CD8-positive, alpha-beta memory T cell (primary cell): Measurements from ENCODE around the gene PIP5K1B. TPM values are rescaled to one million over a fixed set of nuclear protein-coding genes. Genes with fewer than 3 reads are reported as not detected.
A peak's percentile ranks its signal among the peaks of the same experiment; 100 is the strongest.

Experiments
- CTCF ChIA-PET: fragments of 350-600 bp; sonication (Branson Sonifier 250); formaldehyde crosslinking; loops from one replicate; lab custom pipeline; 2021; ENCODE audit warnings: antibody characterized with exemption; lab: Charles Lee
- POLR2A ChIA-PET: fragments of 350-600 bp; sonication (Branson Sonifier 250); formaldehyde crosslinking; loops from one replicate; lab custom pipeline; 2021; ENCODE audit warnings: antibody characterized with exemption; lab: Charles Lee
- DNase-seq, 5 donors: peaks; one replicate each; pipeline versions ENCODE4 v3.0.0 to v3.0.0-alpha.2; 2020 to 2022; ENCODE audit warnings: mixed read lengths in 1 of 5
- H3K27ac ChIP-seq: one replicate; pipeline ENCODE4 v1.7.0; 2013; ENCODE audit warnings: low read depth, mild to moderate bottlenecking, low read length, moderate library complexity
- H3K27me3 ChIP-seq: 2 replicates; pipeline ENCODE4 v1.7.0; 2013; ENCODE audit warnings: low read length, mild to moderate bottlenecking; ENCODE audit not compliant: insufficient read depth, poor library complexity, severe bottlenecking
- H3K36me3 ChIP-seq: 2 replicates; pipeline ENCODE4 v1.7.0; 2013; ENCODE audit warnings: mild to moderate bottlenecking, low read length, moderate library complexity; ENCODE audit not compliant: insufficient read depth
- H3K4me1 ChIP-seq: 2 replicates; pipeline ENCODE4 v1.7.0; 2013; ENCODE audit warnings: mild to moderate bottlenecking, low read length, moderate library complexity; ENCODE audit not compliant: insufficient read depth
- H3K4me3 ChIP-seq: 2 replicates; pipeline ENCODE4 v1.7.0; 2013; ENCODE audit warnings: mild to moderate bottlenecking, low read length
- H3K9me3 ChIP-seq: 2 replicates; pipeline ENCODE4 v1.7.0; 2013; ENCODE audit warnings: mild to moderate bottlenecking, low read length
- H3K27ac Mint-ChIP-seq, 8 donors: one replicate each; pipeline ENCODE4 v1.8.0; 2020 to 2021; ENCODE audit warnings: mixed read lengths in 8 of 8, mild to moderate bottlenecking in 6 of 8, inconsistent platforms in 3 of 8, moderate library complexity in 3 of 8
- H3K27me3 Mint-ChIP-seq, 2 donors: one replicate each; pipeline ENCODE4 v1.8.0; 2020 to 2021; ENCODE audit warnings: mixed read lengths in 2 of 2, mild to moderate bottlenecking in 1 of 2, moderate library complexity in 1 of 2
- H3K36me3 Mint-ChIP-seq, 3 donors: one replicate each; pipeline ENCODE4 v1.8.0; 2020 to 2021; ENCODE audit warnings: mixed read lengths in 3 of 3, inconsistent platforms in 1 of 3, mild to moderate bottlenecking in 1 of 3
- H3K4me1 Mint-ChIP-seq, 3 donors: one replicate each; pipeline ENCODE4 v1.8.0; 2020 to 2021; ENCODE audit warnings: mixed read lengths in 3 of 3, inconsistent platforms in 1 of 3, mild to moderate bottlenecking in 1 of 3
- H3K4me3 Mint-ChIP-seq, 7 donors: one replicate each; pipeline ENCODE4 v1.8.0; 2020 to 2021; ENCODE audit warnings: mixed read lengths in 7 of 7, mild to moderate bottlenecking in 6 of 7, moderate library complexity in 4 of 7, inconsistent platforms in 2 of 7
- H3K9me3 Mint-ChIP-seq, 5 donors: one replicate each; pipeline ENCODE4 v1.8.0; 2020 to 2022; ENCODE audit warnings: mixed read lengths in 5 of 5, mild to moderate bottlenecking in 3 of 5, moderate library complexity in 2 of 5, inconsistent platforms in 1 of 5
- polyA plus RNA-seq: library from polyadenylated mRNA; unstranded; fragments of 300-500 nt; fragmentation: Illumina TruSeq; gene quantifications from one replicate; pipeline ENCODE4 v1.2.3, GENCODE V29; 2021
- total RNA-seq, 2 experiments: library from RNA; stranded (reverse); gene quantifications; one replicate each; pipeline ENCODE4 v1.2.3, GENCODE V29; 2021

PIP5K1B gene
- total and polyA plus RNA-seq, 3 experiments from 2014 or later, result 3.1 TPM; not detected in 1

- peaks cover 7 to 14% of the 10 kb centered on the region in 2 donors for H3K27me3 Mint-ChIP-seq
- no peak overlapping the region for H3K4me3 ChIP-seq
- no peaks in the 10 kb centered on the region for H3K9me3 Mint-ChIP-seq
- H3K27ac ChIP-seq, result no peak overlapping the region
- no peak for DNase-seq
- no peak overlapping the region for H3K4me3 Mint-ChIP-seq
- H3K27ac Mint-ChIP-seq, result no peak overlapping the region
- H3K36me3 ChIP-seq, result no peaks in the 10 kb centered on the region
- CTCF ChIA-PET, result no interaction called here
- H3K27me3 ChIP-seq, result no peaks in the 10 kb centered on the region
- H3K4me1 Mint-ChIP-seq, result no peaks in the 10 kb centered on the region
- no peaks in the 10 kb centered on the region for H3K4me1 ChIP-seq
- no peaks in the 10 kb centered on the region for H3K36me3 Mint-ChIP-seq
- POLR2A ChIA-PET, result no interaction called here
- no peaks in the 10 kb centered on the region for H3K9me3 ChIP-seq
Measured at GRCh38 chr9:68742333-68742730, 37.3 kb downstream of the PIP5K1B start.

- Mint-ChIP-seq H3K36me3 (no peaks in the 10 kb centered on the region), H3K4me3 (no peak overlapping the region), H3K27ac (peak overlapping the region in 1 of 8 donors; percentile 85), H3K4me1 (no peaks in the 10 kb centered on the region), H3K27me3 (peaks cover 5 to 7% of the 10 kb centered on the region in 2 donors), H3K9me3 (no peaks in the 10 kb centered on the region)
- ChIA-PET CTCF (no interaction called here), POLR2A (no interaction called here)
- Histone ChIP-seq H3K4me3 (no peak overlapping the region), H3K9me3 (no peaks in the 10 kb centered on the region), H3K27ac (no peak overlapping the region), H3K4me1 (no peaks in the 10 kb centered on the region), H3K27me3 (no peaks in the 10 kb centered on the region), H3K36me3 (no peaks in the 10 kb centered on the region)
- no peak for DNase-seq
Measured at GRCh38 chr9:68744426-68744825, 39.4 kb downstream of the PIP5K1B start.

- H3K4me1 ChIP-seq, result no peaks in the 10 kb centered on the region
- Mint-ChIP-seq H3K27ac (peak overlapping the region in 2 of 8 donors; percentile 15 to 22), H3K9me3 (no peaks in the 10 kb centered on the region), H3K4me3 (no peak overlapping the region), H3K4me1 (no peaks in the 10 kb centered on the region), H3K27me3 (peaks cover 5 to 9% of the 10 kb centered on the region in 2 donors), H3K36me3 (no peaks in the 10 kb centered on the region)
- H3K36me3 ChIP-seq, result no peaks in the 10 kb centered on the region
- no peak overlapping the region for H3K4me3 ChIP-seq
- POLR2A ChIA-PET, result no interaction called here
- peak overlapping the region; percentile 45 for H3K27ac ChIP-seq
- DNase-seq, result no peak
- no peaks in the 10 kb centered on the region for H3K9me3 ChIP-seq
- no peaks in the 10 kb centered on the region for H3K27me3 ChIP-seq
- CTCF ChIA-PET, result no interaction called here
Measured at GRCh38 chr9:68746525-68746924, 41.5 kb downstream of the PIP5K1B start.

GRCh38 chr9:68747043-68747533, 42.0 kb downstream of the PIP5K1B start:
- Histone ChIP-seq H3K4me3 (no peak overlapping the region), H3K36me3 (no peaks in the 10 kb centered on the region), H3K27me3 (no peaks in the 10 kb centered on the region), H3K27ac (peak overlapping the region; percentile 45), H3K9me3 (no peaks in the 10 kb centered on the region), H3K4me1 (no peaks in the 10 kb centered on the region)
- no peaks in the 10 kb centered on the region for H3K36me3 Mint-ChIP-seq
- no peaks in the 10 kb centered on the region for H3K4me1 Mint-ChIP-seq
- peaks cover 2 to 9% of the 10 kb centered on the region in 2 donors for H3K27me3 Mint-ChIP-seq
- H3K4me3 Mint-ChIP-seq, result no peak overlapping the region
- H3K27ac Mint-ChIP-seq, result peak overlapping the region in 1 of 8 donors; percentile 22
- DNase-seq, result no peak
- no peaks in the 10 kb centered on the region for H3K9me3 Mint-ChIP-seq
- POLR2A ChIA-PET, result no interaction called here
- CTCF ChIA-PET, result no interaction called here

GRCh38 chr9:68749135-68749534, 44.1 kb downstream of the PIP5K1B start:
- ChIA-PET CTCF (no interaction called here), POLR2A (no interaction called here)
- no peak overlapping the region for H3K4me3 ChIP-seq
- no peak for DNase-seq
- H3K4me3 Mint-ChIP-seq, result no peak overlapping the region
- H3K9me3 ChIP-seq, result no peaks in the 10 kb centered on the region
- no peaks in the 10 kb centered on the region for H3K27me3 ChIP-seq
- H3K27ac Mint-ChIP-seq, result no peak overlapping the region
- no peaks in the 10 kb centered on the region for H3K9me3 Mint-ChIP-seq
- no peaks in the 10 kb centered on the region for H3K36me3 ChIP-seq
- no peaks in the 10 kb centered on the region for H3K36me3 Mint-ChIP-seq
- no peaks in the 10 kb centered on the region for H3K4me1 ChIP-seq
- no peaks in the 10 kb centered on the region for H3K4me1 Mint-ChIP-seq
- H3K27me3 Mint-ChIP-seq, result peaks cover 2 to 9% of the 10 kb centered on the region in 2 donors
- no peak overlapping the region for H3K27ac ChIP-seq

- Histone ChIP-seq H3K9me3 (no peaks in the 10 kb centered on the region), H3K27ac (no peak overlapping the region), H3K27me3 (no peaks in the 10 kb centered on the region), H3K4me3 (no peak overlapping the region), H3K36me3 (no peaks in the 10 kb centered on the region), H3K4me1 (no peaks in the 10 kb centered on the region)
- Mint-ChIP-seq H3K27me3 (peaks cover 2 to 14% of the 10 kb centered on the region in 2 donors), H3K4me1 (no peaks in the 10 kb centered on the region), H3K36me3 (no peaks in the 10 kb centered on the region), H3K27ac (no peak overlapping the region), H3K9me3 (no peaks in the 10 kb centered on the region), H3K4me3 (no peak overlapping the region)
- DNase-seq, result no peak
- POLR2A ChIA-PET, result no interaction called here
- CTCF ChIA-PET, result no interaction called here
Measured at GRCh38 chr9:68749579-68750159, 44.6 kb downstream of the PIP5K1B start.

GRCh38 chr9:68750255-68750654, 45.2 kb downstream of the PIP5K1B start:
- POLR2A ChIA-PET, result no interaction called here
- no peak for DNase-seq

GRCh38 chr9:68750786-68751185, 45.7 kb downstream of the PIP5K1B start:
- Histone ChIP-seq H3K36me3 (no peaks in the 10 kb centered on the region), H3K27me3 (no peaks in the 10 kb centered on the region), H3K9me3 (no peaks in the 10 kb centered on the region), H3K4me3 (no peak overlapping the region), H3K4me1 (no peaks in the 10 kb centered on the region), H3K27ac (no peak overlapping the region)
- no peaks in the 10 kb centered on the region for H3K36me3 Mint-ChIP-seq
- ChIA-PET POLR2A (no interaction called here), CTCF (no interaction called here)
- DNase-seq, result no peak
- H3K4me1 Mint-ChIP-seq, result no peaks in the 10 kb centered on the region
- H3K27ac Mint-ChIP-seq, result no peak overlapping the region
- no peak overlapping the region for H3K4me3 Mint-ChIP-seq
- H3K9me3 Mint-ChIP-seq, result no peaks in the 10 kb centered on the region
- peaks cover 3 to 23% of the 10 kb centered on the region in 2 donors for H3K27me3 Mint-ChIP-seq

More at GRCh38 chr9:68750255-68750654, 45.2 kb downstream of the PIP5K1B start:
- no peak overlapping the region for H3K4me3 Mint-ChIP-seq
- no peaks in the 10 kb centered on the region for H3K4me1 Mint-ChIP-seq
- no peaks in the 10 kb centered on the region for H3K4me1 ChIP-seq
- H3K36me3 ChIP-seq, result no peaks in the 10 kb centered on the region
- H3K27me3 Mint-ChIP-seq, result peaks cover 2 to 19% of the 10 kb centered on the region in 2 donors
- H3K9me3 Mint-ChIP-seq, result no peaks in the 10 kb centered on the region
- CTCF ChIA-PET, result no interaction called here
- no peaks in the 10 kb centered on the region for H3K9me3 ChIP-seq
- no peak overlapping the region for H3K4me3 ChIP-seq
- H3K27ac ChIP-seq, result no peak overlapping the region
- H3K27me3 ChIP-seq, result no peaks in the 10 kb centered on the region
- H3K27ac Mint-ChIP-seq, result no peak overlapping the region
- H3K36me3 Mint-ChIP-seq, result no peaks in the 10 kb centered on the region
